B cell (primary cell): ENCODE measurements around the gene TNP2. TPM values are rescaled to one million over a fixed set of nuclear protein-coding genes. Genes with fewer than 3 reads are reported as not detected.

Source experiments
- ATAC-seq: fragments of 200-7000 bp; cut with Tn5 transposase; one replicate; pipeline ENCODE4 v1.10.0; 2021; ENCODE audit warnings: low read depth, mild to moderate bottlenecking, moderate number of reproducible peaks, moderate library complexity
- CTCF ChIA-PET: fragments of 350-600 bp; sonication (Branson Sonifier 250); formaldehyde crosslinking; loops from one replicate; lab custom pipeline; 2021; ENCODE audit warnings: antibody characterized with exemption, inconsistent platforms; lab: Charles Lee
- POLR2A ChIA-PET: fragments of 350-600 bp; sonication (Branson Sonifier 250); formaldehyde crosslinking; loops from one replicate; lab custom pipeline; 2021; ENCODE audit warnings: antibody characterized with exemption; lab: Charles Lee
- DNase-seq: peaks from one replicate; pipeline ENCODE4 v3.0.0; 2013
- H2AFZ ChIP-seq: 2 replicates; pipeline ENCODE4 v1.6.1; 2012; ENCODE audit warnings: mild to moderate bottlenecking, low read depth, low read length; ENCODE audit not compliant: insufficient read depth, poor library complexity, severe bottlenecking
- H3K27ac ChIP-seq, 2 donors: 1 replicate in 1 of 2; 2 replicates in 1 of 2; pipeline ENCODE4 v1.5.1; 2012 to 2013; ENCODE audit warnings: low read length in 2 of 2, mild to moderate bottlenecking in 2 of 2, moderate library complexity in 1 of 2
- H3K27me3 ChIP-seq, 4 experiments: fragments of 200-600 bp in 1 of 4; sonication (generic) in 1 of 4; replicated peaks in 1 of 4; 1 replicate in 2 of 4; 2 replicates in 2 of 4; pipeline versions ENCODE4 v1.6.1 to v1.7.0; 2013 to 2016; ENCODE audit warnings: low read length in 3 of 4, mild to moderate bottlenecking in 2 of 4, mixed read lengths in 1 of 4, moderate library complexity in 1 of 4; ENCODE audit not compliant: insufficient read depth in 4 of 4, control insufficient read depth in 3 of 4; ENCODE audit errors: control extremely low read depth in 1 of 4
- H3K36me3 ChIP-seq, 2 experiments: replicated peaks in 1 of 2; 1 replicate in 1 of 2; 2 replicates in 1 of 2; pipeline versions ENCODE4 v1.6.1 to v1.7.1; 2013; ENCODE audit warnings: low read length in 1 of 2; ENCODE audit not compliant: insufficient read depth in 2 of 2, control insufficient read depth in 1 of 2; ENCODE audit errors: control extremely low read depth in 1 of 2, extremely low read depth in 1 of 2
- H3K4me1 ChIP-seq, 2 donors: fragments of 200-600 bp in 1 of 2; sonication (generic) in 1 of 2; 1 replicate in 1 of 2; 2 replicates in 1 of 2; pipeline versions ENCODE4 v1.5.1 to v1.6.1; 2013 to 2017; ENCODE audit warnings: low read length in 2 of 2; ENCODE audit not compliant: control insufficient read depth in 2 of 2, insufficient read depth in 2 of 2
- H3K4me2 ChIP-seq: replicated peaks from 2 replicates; pipeline ENCODE3; 2012; ENCODE audit warnings: mild to moderate bottlenecking, low read depth, low read length; ENCODE audit not compliant: poor library complexity, severe bottlenecking
- H3K4me3 ChIP-seq, 5 experiments: fragments of 200-600 bp in 1 of 5; sonication (generic) in 1 of 5; 1 replicate in 3 of 5; 2 replicates in 2 of 5; pipeline versions ENCODE4 v1.5.1 to v1.7.0; 2011 to 2016; ENCODE audit warnings: low read length in 4 of 5, mild to moderate bottlenecking in 4 of 5, low read depth in 2 of 5, control low read depth in 1 of 5, moderate library complexity in 1 of 5; ENCODE audit not compliant: insufficient read depth in 1 of 5; ENCODE audit errors: control extremely low read depth in 1 of 5, extremely low read depth in 1 of 5
- H3K79me2 ChIP-seq: fragments of 200-600 bp; sonication (generic); one replicate; pipeline ENCODE4 v1.6.0; 2016; ENCODE audit warnings: low read length; ENCODE audit not compliant: control insufficient read depth, insufficient read depth
- H3K9ac ChIP-seq: fragments of 200-600 bp; sonication (generic); 2 replicates; pipeline ENCODE4 v1.6.1; 2017; ENCODE audit warnings: mild to moderate bottlenecking, low read length, moderate library complexity
- H3K9me3 ChIP-seq, 3 donors: one replicate each; pipeline versions ENCODE4 v1.6.1 to v1.7.1; 2013; ENCODE audit warnings: low read length in 2 of 3; ENCODE audit not compliant: control insufficient read depth in 2 of 3, insufficient read depth in 1 of 3; ENCODE audit errors: control extremely low read depth in 1 of 3
- H4K20me1 ChIP-seq: 2 replicates; pipeline ENCODE4 v1.6.0; 2012; ENCODE audit warnings: mild to moderate bottlenecking, low read length; ENCODE audit not compliant: insufficient read depth, control insufficient read depth, poor library complexity, severe bottlenecking
- H3K27ac Mint-ChIP-seq: one replicate; pipeline ENCODE4 v1.8.0; 2021; ENCODE audit warnings: mixed read lengths
- H3K27me3 Mint-ChIP-seq: one replicate; pipeline ENCODE4 v1.8.0; 2021; ENCODE audit warnings: mixed read lengths
- H3K4me1 Mint-ChIP-seq: one replicate; pipeline ENCODE4 v1.8.0; 2021; ENCODE audit warnings: mixed read lengths
- H3K4me3 Mint-ChIP-seq: one replicate; pipeline ENCODE4 v1.8.0; 2021; ENCODE audit warnings: mixed read lengths
- H3K9me3 Mint-ChIP-seq: one replicate; pipeline ENCODE4 v1.8.0; 2022; ENCODE audit warnings: mixed read lengths; ENCODE audit not compliant: insufficient read depth
- EZH2 ChIP-seq: IDR thresholded peaks from 2 replicates; pipeline ENCODE4 v1.6.1; 2012; ENCODE audit warnings: borderline replicate concordance, low read depth, mild to moderate bottlenecking, moderate library complexity, low read length; ENCODE audit not compliant: insufficient read depth, poor library complexity, severe bottlenecking
- WGBS: methylation state at CpG from one replicate; pipeline ENCODE4 v1.1.5; 2013; ENCODE audit warnings: missing lambda C conversion rate; ENCODE audit not compliant: insufficient coverage; 5-methylcytosine and 5-hydroxymethylcytosine counted together
- intact Hi-C: fragments of 100-400 bp; cut with micrococcal nuclease; formaldehyde crosslinking; loops from one replicate; pipeline ENCODE4 v1.10.0; 2022
- polyA plus RNA-seq: library from polyadenylated mRNA; depleted of rRNA; stranded (reverse); fragments of >200 nt; gene quantifications from 2 replicates; pipeline ENCODE4 v1.2.3, GENCODE V29; 2012
- total RNA-seq, 2 donors: library from RNA; stranded (reverse); fragments of 120-200 nt in 1 of 2; gene quantifications; 1 replicate in 1 of 2; 2 replicates in 1 of 2; pipeline versions ENCODE4 v1.2.3 to v1.2.4, GENCODE V29; 2013 to 2022
- TF ChIP-seq, protein P1 (sequence below): fragments of 200-600 bp; IDR thresholded peaks from one replicate; pipeline ENCODE4 v1.8.0; 2022; ENCODE audit warnings: antibody characterized with exemption, mild to moderate bottlenecking

The TNP2 gene
- total and polyA plus RNA-seq, 2 donors (not counting 1 experiment from before 2014, with no cell fraction given), result not detected

DNA sequence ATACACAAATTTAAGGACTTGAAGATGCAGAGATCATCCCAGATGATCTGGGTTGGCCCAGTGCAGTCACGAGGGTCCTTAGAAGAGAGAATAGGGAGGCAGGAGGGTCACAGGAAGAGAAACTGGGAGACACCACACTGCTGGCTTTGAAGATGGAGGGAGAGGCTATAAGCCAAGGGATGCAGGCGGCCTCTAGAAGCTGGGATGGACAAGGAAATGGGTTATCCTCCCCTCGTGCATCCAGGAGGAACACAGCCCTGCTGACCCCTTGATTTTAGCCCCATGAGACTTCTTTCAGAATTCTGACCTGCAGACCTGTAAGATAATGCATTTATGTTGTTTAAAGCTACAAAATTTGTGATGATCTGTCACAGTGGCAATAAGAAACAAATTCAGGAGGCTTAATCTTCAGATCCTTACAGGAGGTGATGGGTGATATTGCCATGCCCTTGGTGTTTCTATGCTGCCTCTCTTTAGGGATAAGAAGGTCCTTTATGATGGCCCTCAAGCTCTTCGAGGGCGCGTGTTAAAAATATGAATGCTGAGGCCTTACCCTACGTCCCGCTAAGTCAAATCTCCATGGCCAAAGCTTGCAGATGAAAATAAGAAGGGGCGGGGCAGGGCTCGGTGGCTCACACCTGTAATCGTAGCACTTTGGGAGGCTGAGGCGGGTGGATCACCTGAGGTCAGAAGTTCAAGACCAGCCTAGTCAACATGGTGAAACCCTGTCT is 8.6 kb upstream of the TNP2 start:
- Histone ChIP-seq H3K4me3 (no peak overlapping the region), H3K4me2 (no peak overlapping the region), H4K20me1 (no peaks in the 10 kb centered on the region), H3K27ac (no peak overlapping the region), H3K36me3 (no peaks in the 10 kb centered on the region), H3K79me2 (no peaks in the 10 kb centered on the region), H3K9me3 (peaks cover 0 to 3% (median 0%) of the 10 kb centered on the region in 3 donors), H3K9ac (no peak overlapping the region), H2AFZ (no peak overlapping the region), H3K27me3 (no peaks in the 10 kb centered on the region), H3K4me1 (peaks cover 13 to 15% of the 10 kb centered on the region in 2 donors)
- Mint-ChIP-seq H3K27me3 (no peaks in the 10 kb centered on the region), H3K9me3 (no peaks in the 10 kb centered on the region), H3K4me1 (peaks cover 16% of the 10 kb centered on the region), H3K27ac (no peak overlapping the region), H3K4me3 (no peak overlapping the region)
- ChIA-PET POLR2A (interaction anchor here (0.9 kb wide), 1 partner anchor 20 kb away, joined by 4 read pairs; no protein-coding TSS in a partner anchor), CTCF (interaction anchor here (1.2 kb wide), 1 partner anchor 20 kb away, joined by 3 read pairs; no protein-coding TSS in a partner anchor)
- TF ChIP-seq EZH2, result no peak
- TF ChIP-seq, protein P1, sequence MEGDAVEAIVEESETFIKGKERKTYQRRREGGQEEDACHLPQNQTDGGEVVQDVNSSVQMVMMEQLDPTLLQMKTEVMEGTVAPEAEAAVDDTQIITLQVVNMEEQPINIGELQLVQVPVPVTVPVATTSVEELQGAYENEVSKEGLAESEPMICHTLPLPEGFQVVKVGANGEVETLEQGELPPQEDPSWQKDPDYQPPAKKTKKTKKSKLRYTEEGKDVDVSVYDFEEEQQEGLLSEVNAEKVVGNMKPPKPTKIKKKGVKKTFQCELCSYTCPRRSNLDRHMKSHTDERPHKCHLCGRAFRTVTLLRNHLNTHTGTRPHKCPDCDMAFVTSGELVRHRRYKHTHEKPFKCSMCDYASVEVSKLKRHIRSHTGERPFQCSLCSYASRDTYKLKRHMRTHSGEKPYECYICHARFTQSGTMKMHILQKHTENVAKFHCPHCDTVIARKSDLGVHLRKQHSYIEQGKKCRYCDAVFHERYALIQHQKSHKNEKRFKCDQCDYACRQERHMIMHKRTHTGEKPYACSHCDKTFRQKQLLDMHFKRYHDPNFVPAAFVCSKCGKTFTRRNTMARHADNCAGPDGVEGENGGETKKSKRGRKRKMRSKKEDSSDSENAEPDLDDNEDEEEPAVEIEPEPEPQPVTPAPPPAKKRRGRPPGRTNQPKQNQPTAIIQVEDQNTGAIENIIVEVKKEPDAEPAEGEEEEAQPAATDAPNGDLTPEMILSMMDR, result no peak
- intact Hi-C loops, result loop anchor here (2.0 kb wide), 1 partner anchor 19 kb away; no protein-coding TSS in a partner anchor
- 90% methylated on average over 12 of the region's 12 CpGs for WGBS
- ATAC-seq, result no peak
- no peak for DNase-seq
